C4-2B (cell line): ENCODE measurements around the gene DUSP10.

Experiments
- CTCF ChIP-seq: fragments of 450-650 bp; conservative IDR thresholded peaks from 2 replicates; pipeline ENCODE4 v1.5.1; 2017; ENCODE audit warnings: mild to moderate bottlenecking
- ZFX ChIP-seq: fragments of 450-650 bp; IDR thresholded peaks from 2 replicates; pipeline ENCODE4 v1.6.1; 2017

GRCh38 chr1:221719278-221719597 lies 22.7 kb downstream of the DUSP10 start:
- TF ChIP-seq CTCF (no peak), ZFX (no peak)
